HAP-1 (cell line): Measurements from ENCODE around the gene AFDN.

Experiments
- DNase-seq, 2 experiments: peaks; one replicate each; pipeline ENCODE4 v3.0.0-alpha.2; 2016 to 2020; ENCODE audit warnings: low spot score in 2 of 2
- H3K27me3 ChIP-seq: fragments of 250-450 bp; sonication (Bioruptor Pico); 2 replicates; pipeline ENCODE4 v1.5.1; 2020; ENCODE audit warnings: low read depth, mild to moderate bottlenecking, moderate library complexity
- H3K36me3 ChIP-seq: fragments of 250-450 bp; sonication (Bioruptor Pico); replicated peaks from 2 replicates; pipeline ENCODE4 v1.5.1; 2020; ENCODE audit warnings: mild to moderate bottlenecking
- H3K4me1 ChIP-seq: fragments of 250-450 bp; sonication (Bioruptor Pico); 2 replicates; pipeline ENCODE4 v1.5.1; 2020; ENCODE audit warnings: mild to moderate bottlenecking
- H3K4me3 ChIP-seq: fragments of 250-450 bp; sonication (Bioruptor Pico); 2 replicates; pipeline ENCODE4 v1.5.1; 2020; ENCODE audit warnings: mild to moderate bottlenecking, moderate library complexity
- H3K9me3 ChIP-seq: fragments of 250-450 bp; sonication (Bioruptor Pico); 2 replicates; pipeline ENCODE4 v1.5.1; 2020; ENCODE audit warnings: mild to moderate bottlenecking, moderate library complexity
- in situ Hi-C: fragments of 300-500 bp; cut with MboI; formaldehyde crosslinking; loops from 3 replicates; pipeline ENCODE4 v1.14.3; 2020; ENCODE audit warnings: low sequenced_read_pairs, inconsistent platforms, mixed read lengths

Gene AFDN

GRCh38 chr6:167930295-167930694 lies 103.6 kb downstream of the AFDN start:
- Histone ChIP-seq H3K4me3 (no peak overlapping the region), H3K9me3 (no peaks in the 10 kb centered on the region), H3K4me1 (no peaks in the 10 kb centered on the region), H3K36me3 (peaks cover 15% of the 10 kb centered on the region), H3K27me3 (no peaks in the 10 kb centered on the region)
- in situ Hi-C loops = no loop called here
- DNase-seq = no peak

GRCh38 chr6:167932468-167933276 lies 106.0 kb downstream of the AFDN start:
- no peaks in the 10 kb centered on the region for H3K9me3 ChIP-seq
- no peak for DNase-seq
- no peaks in the 10 kb centered on the region for H3K27me3 ChIP-seq
- peaks cover 2% of the 10 kb centered on the region; the same call in 1 of the 2 replicates for H3K36me3 ChIP-seq
- no peak overlapping the region for H3K4me3 ChIP-seq
- in situ Hi-C loops = no loop called here
- H3K4me1 ChIP-seq = no peaks in the 10 kb centered on the region

GRCh38 chr6:167933290-167933689 lies 106.6 kb downstream of the AFDN start:
- no peak for DNase-seq
- in situ Hi-C loops = no loop called here
- no peaks in the 10 kb centered on the region for H3K9me3 ChIP-seq
- no peaks in the 10 kb centered on the region; the same call in 1 of the 2 replicates for H3K36me3 ChIP-seq
- H3K27me3 ChIP-seq = no peaks in the 10 kb centered on the region
- no peaks in the 10 kb centered on the region for H3K4me1 ChIP-seq
- no peak overlapping the region for H3K4me3 ChIP-seq

- H3K36me3 ChIP-seq = no peaks in the 10 kb centered on the region; the same call in 1 of the 2 replicates
- in situ Hi-C loops = no loop called here
- no peak for DNase-seq
Measured at GRCh38 chr6:167933847-167934246, 107.1 kb downstream of the AFDN start.

GRCh38 chr6:167934426-167934864 lies 107.7 kb downstream of the AFDN start:
- Histone ChIP-seq H3K9me3 (no peaks in the 10 kb centered on the region), H3K36me3 (no peaks in the 10 kb centered on the region; the same call in 1 of the 2 replicates), H3K4me1 (no peaks in the 10 kb centered on the region), H3K4me3 (no peak overlapping the region), H3K27me3 (no peaks in the 10 kb centered on the region)
- in situ Hi-C loops = no loop called here
- DNase-seq = no peak

More at GRCh38 chr6:167933847-167934246, 107.1 kb downstream of the AFDN start:
- no peaks in the 10 kb centered on the region for H3K9me3 ChIP-seq
- H3K27me3 ChIP-seq = no peaks in the 10 kb centered on the region
- H3K4me3 ChIP-seq = no peak overlapping the region
- no peaks in the 10 kb centered on the region for H3K4me1 ChIP-seq

DNA sequence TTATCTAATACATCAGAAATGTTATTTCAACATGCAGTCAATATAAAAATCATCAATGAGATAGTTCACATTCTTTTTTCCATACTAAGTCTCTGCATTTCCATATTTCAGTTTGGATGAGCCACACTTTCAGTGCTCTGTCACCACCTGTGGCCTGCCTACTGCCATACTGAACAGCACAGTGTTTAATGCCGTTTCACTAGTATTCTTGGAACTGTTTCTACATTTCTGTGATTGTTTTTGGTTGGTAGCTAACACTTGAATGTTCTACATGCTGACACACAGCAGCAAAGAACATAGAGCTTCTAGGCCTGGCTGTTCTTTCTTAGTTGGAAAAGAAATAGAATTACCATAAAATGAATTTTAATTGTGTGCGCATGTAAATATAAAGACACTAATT lies 109.3 kb downstream of the AFDN start:
- Histone ChIP-seq H3K9me3 (no peaks in the 10 kb centered on the region), H3K4me3 (no peak overlapping the region), H3K36me3 (no peaks in the 10 kb centered on the region), H3K4me1 (no peaks in the 10 kb centered on the region), H3K27me3 (no peaks in the 10 kb centered on the region)
- no peak for DNase-seq
- in situ Hi-C loops = no loop called here

- no peaks in the 10 kb centered on the region for H3K9me3 ChIP-seq
- DNase-seq = no peak
- H3K27me3 ChIP-seq = no peaks in the 10 kb centered on the region
- in situ Hi-C loops = no loop called here
- H3K36me3 ChIP-seq = no peaks in the 10 kb centered on the region
- no peak overlapping the region for H3K4me3 ChIP-seq
- H3K4me1 ChIP-seq = no peaks in the 10 kb centered on the region
Measured at GRCh38 chr6:167937301-167937700, 110.6 kb downstream of the AFDN start.

DNA sequence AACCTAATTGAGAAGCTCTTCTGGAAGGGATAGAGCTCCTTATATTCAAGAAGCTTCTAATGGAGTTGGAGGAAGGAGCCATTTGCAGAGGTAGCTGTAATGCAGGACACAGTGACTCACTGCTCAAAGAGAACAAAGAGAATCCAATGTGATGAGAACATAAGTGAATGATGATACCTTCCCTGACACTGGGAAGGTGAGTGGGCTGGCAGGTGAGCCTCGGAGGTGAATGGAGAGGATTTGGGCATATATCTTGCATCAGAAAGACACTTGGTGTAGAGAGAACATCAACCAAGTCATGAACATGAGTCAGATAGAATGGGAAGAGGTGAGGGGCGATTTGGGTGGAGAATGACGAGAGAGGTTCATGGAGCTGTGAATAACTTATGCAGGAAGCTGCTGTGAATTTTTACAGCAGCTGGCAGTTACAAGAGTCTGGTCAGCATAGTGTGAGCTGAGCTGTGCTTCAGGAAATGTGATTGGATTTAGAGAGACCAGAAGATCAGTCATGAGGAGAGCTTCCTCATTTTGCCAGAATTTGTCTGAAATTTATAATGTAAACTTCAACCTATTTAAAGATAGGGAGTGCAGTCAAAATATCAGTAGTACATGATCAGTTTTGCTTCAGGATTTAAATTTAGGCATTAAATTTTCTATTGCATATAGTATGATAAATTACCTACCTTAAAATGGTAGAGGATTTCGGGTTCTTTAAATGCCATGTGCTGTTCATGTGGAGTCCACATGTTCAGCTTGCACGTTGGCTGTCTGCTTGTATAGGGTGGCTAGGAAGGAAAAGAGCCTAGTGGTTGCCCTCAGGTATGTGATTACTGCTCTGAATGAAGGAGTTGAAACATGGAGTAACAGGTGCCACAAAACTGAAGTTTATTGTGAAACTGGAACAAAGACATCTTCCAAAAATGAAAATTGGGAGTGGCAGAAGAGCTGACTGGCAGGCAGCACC lies 111.5 kb downstream of the AFDN start:
- no peak for DNase-seq
- H3K36me3 ChIP-seq = no peaks in the 10 kb centered on the region
- no peak overlapping the region for H3K4me3 ChIP-seq
- in situ Hi-C loops = no loop called here
- no peaks in the 10 kb centered on the region for H3K27me3 ChIP-seq
- no peaks in the 10 kb centered on the region for H3K9me3 ChIP-seq
- no peaks in the 10 kb centered on the region for H3K4me1 ChIP-seq

DNA sequence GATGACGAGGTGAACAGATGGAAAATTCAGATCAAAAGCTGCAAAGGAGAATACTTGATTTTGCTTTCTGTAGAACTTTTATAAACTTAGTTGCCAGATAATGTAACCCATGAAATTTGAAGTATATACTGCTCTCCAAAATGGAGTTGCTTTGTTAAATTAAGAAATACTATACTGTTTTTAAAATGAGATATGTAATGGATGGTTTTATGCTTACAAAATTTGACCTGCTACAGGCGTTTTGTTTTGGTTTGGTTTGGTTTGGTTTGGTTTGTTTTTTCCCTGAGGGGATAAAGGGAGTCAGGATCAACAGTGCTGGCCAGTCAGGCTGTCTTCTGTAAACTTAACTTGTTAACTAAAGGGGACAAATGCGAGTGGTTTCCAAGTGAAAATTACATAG lies 115.1 kb downstream of the AFDN start:
- no peaks in the 10 kb centered on the region for H3K9me3 ChIP-seq
- peaks cover 19% of the 10 kb centered on the region for H3K36me3 ChIP-seq
- H3K4me3 ChIP-seq = no peak overlapping the region
- H3K27me3 ChIP-seq = no peaks in the 10 kb centered on the region
- no peak for DNase-seq
- in situ Hi-C loops = no loop called here
- H3K4me1 ChIP-seq = no peaks in the 10 kb centered on the region

DNA sequence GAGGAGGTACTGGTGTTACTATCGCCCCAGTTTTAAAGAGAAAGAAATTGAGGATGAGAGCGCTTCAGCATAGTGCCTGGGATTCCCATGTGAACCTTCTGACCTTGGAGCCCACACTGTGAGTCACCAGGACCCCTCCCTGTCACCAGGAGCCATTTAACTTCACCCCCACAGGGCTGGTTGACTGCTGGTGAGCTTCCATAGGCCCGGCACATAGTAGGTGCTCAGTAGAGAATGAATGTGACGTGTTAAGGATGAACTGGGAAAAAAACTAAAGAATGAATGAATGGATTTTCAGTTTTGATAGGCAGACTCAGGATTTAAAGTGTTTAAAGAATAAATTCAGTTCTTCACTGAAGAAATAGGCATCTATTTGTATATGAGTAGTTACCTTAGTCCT lies 117.4 kb downstream of the AFDN start:
- no peaks in the 10 kb centered on the region for H3K9me3 ChIP-seq
- no peak for DNase-seq
- H3K36me3 ChIP-seq = peaks cover 36% of the 10 kb centered on the region
- H3K4me1 ChIP-seq = no peaks in the 10 kb centered on the region
- H3K4me3 ChIP-seq = no peak overlapping the region
- H3K27me3 ChIP-seq = no peaks in the 10 kb centered on the region
- in situ Hi-C loops = no loop called here

- Histone ChIP-seq H3K36me3 (peaks cover 52% of the 10 kb centered on the region), H3K4me1 (no peaks in the 10 kb centered on the region)
Measured at GRCh38 chr6:167946007-167946406, 119.3 kb downstream of the AFDN start.

GRCh38 chr6:167946604-167947003 lies 119.9 kb downstream of the AFDN start:
- Histone ChIP-seq H3K9me3 (no peaks in the 10 kb centered on the region), H3K4me1 (no peaks in the 10 kb centered on the region), H3K27me3 (no peaks in the 10 kb centered on the region), H3K4me3 (no peak overlapping the region), H3K36me3 (peaks cover 57% of the 10 kb centered on the region)
- DNase-seq = no peak
- in situ Hi-C loops = no loop called here

More at GRCh38 chr6:167946007-167946406, 119.3 kb downstream of the AFDN start:
- Histone ChIP-seq H3K27me3 (no peaks in the 10 kb centered on the region), H3K9me3 (no peaks in the 10 kb centered on the region), H3K4me3 (no peak overlapping the region)
- in situ Hi-C loops = no loop called here
- DNase-seq = no peak

GRCh38 chr6:167947716-167948115 lies 121.0 kb downstream of the AFDN start:
- in situ Hi-C loops = no loop called here
- no peaks in the 10 kb centered on the region for H3K4me1 ChIP-seq
- peaks cover 67% of the 10 kb centered on the region for H3K36me3 ChIP-seq
- H3K9me3 ChIP-seq = no peaks in the 10 kb centered on the region
- H3K27me3 ChIP-seq = no peaks in the 10 kb centered on the region
- no peak overlapping the region for H3K4me3 ChIP-seq
- no peak for DNase-seq

DNA sequence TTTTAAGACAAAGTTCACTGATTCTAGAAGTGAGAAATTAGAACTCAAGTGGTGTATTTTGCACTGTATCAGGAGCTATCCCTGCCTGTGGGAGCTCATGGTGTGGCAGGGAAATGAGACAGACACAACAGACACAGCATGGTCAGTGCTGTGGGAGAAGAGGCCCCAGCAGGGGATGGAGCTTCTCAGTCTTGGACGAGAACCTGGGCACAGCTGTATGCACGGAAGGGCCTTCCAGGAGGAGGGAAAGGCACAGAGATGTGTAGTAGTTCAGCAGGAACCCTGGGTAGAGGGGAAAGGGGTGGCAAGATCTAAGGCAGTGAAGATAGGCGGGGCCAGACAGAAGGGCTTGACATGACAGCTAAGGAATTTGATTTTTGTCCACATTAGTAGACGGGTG lies 122.0 kb downstream of the AFDN start:
- peaks cover 72% of the 10 kb centered on the region for H3K36me3 ChIP-seq
- H3K27me3 ChIP-seq = no peaks in the 10 kb centered on the region
- H3K4me3 ChIP-seq = no peak overlapping the region
- DNase-seq = no peak
- no peaks in the 10 kb centered on the region for H3K4me1 ChIP-seq
- no peaks in the 10 kb centered on the region for H3K9me3 ChIP-seq
- in situ Hi-C loops = no loop called here
